GM18873 (cell line): ENCODE measurements around the gene SRGAP1.
"Not testable (repeated sequence)": the region's sequence is repeated elsewhere in the genome, so short reads cannot be mapped to it uniquely, and the experiment has no call there.

Experiments
- ATAC-seq: cut with Tn5 transposase; IDR thresholded peaks from one replicate; pipeline ENCODE4 v1.9.1; 2021; ENCODE audit warnings: mild to moderate bottlenecking, moderate library complexity, moderate number of reproducible peaks; ENCODE audit not compliant: unreplicated experiment, low FRiP score

Gene SRGAP1

DNA sequence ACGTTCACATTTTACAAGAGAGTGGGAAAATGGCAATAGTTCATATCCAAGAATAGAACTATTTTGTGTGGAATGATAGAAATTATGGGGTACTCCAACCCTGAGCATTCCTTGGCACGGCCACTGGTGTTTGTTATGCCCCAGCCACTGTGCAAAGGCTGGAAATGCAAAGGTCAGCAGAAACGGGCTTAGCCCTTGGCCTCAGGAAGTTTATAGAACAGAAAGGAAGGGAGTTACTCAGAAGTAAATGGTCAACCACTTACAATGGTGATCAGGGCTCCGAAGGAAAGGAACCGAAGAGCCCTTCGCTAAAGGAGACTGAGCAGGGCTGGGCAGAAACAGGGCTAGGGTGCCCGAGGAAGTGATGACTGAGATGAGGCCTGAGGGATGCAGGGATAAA lies 332.5 kb downstream of the SRGAP1 start:
- no peak for ATAC-seq

DNA sequence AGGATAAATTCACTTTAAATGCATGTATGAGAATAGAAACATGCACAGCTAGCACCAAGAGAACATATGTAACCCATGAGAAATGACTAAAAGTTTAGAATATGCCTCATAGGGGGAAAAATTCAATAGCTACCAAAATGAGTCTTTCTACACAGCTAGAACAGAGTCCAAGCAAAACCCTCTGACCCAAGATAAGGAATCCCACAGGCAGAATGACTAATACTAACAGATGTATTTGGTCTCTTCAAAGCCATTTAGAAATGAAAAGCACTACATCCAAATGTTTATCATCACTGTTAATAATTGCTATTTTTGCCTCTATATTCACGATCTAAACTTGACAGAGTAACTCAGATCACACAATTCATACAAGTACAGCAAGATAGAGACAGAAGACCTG lies 333.6 kb downstream of the SRGAP1 start:
- ATAC-seq, result no peak

DNA sequence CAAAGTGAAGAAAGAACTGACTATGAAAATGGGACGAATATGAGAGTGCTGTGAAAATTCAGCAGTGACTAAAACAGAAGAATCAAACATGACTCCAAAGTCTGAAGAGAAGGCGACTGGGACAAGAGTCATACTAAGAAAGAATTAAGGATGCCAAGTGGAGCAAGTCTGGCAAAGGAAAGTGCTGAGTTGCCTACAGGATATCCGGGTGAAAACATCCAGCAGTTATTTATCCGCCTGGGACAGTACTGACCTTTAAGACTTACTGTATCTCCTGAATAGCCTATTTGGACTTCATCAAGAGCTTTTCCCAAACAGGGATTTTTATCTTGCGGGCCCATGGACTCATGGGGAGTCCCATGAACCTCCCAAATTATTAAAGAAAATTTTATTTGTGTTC lies 336.5 kb downstream of the SRGAP1 start:
- ATAC-seq, result no peak

DNA sequence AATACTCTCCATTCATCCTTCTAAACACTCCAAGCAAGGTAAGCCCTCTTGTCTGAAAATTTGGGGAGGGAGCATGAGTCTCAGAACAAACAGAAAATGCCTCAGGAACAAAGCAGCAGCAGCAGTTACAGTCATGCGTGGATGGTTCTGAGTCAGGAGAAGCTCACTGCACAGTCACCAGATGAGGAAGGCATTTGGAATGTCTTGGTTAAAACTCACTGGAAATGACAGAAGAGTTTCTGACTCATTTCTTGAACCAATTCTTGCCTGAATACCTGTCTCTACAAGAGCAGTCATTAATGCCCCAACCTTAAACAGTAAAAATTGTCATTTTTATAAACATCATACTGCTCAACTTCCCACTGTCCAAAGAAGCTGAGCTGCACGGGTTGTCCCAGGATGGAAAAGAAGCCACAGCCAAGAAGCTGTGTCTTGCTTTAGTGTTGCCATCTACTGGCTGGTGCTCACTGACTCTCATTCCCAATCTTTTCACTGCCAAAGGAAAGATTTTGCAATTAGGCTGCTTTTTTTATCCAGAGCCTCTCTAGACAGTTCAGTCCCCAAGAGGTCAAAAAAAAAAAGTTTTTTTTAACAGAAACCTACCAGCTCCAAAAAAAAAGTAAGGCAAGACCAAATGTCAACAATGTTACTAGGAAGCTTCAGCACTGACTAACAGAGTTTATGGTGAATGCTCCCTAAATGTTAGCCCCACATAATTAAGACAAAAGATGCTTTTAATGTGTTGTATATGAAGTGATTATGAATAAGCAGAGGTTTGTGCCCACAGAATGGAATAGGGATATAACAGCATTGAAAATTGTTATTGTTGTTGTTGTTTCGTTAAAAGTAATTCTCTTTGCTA lies 337.2 kb downstream of the SRGAP1 start:
- ATAC-seq, result no peak

DNA sequence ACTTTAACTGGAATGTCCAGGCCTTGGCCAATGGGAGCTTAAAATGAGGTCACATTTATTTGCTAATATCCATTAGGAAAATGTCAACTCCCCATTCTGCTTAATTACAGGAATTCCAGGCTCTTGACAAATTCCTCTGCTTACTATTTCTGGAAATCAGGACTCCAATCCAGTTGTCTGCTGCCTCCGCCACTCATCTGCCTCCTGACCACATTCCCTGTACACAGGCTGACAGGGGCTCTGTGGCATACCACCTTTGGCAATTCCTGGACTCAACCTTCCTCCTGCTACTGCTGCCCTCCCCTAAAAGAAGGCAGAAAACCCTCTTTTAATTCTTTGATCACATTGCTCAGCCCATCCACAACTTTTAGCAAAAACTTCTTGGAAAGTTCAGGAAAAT lies 339.7 kb downstream of the SRGAP1 start:
- ATAC-seq, result no peak

DNA sequence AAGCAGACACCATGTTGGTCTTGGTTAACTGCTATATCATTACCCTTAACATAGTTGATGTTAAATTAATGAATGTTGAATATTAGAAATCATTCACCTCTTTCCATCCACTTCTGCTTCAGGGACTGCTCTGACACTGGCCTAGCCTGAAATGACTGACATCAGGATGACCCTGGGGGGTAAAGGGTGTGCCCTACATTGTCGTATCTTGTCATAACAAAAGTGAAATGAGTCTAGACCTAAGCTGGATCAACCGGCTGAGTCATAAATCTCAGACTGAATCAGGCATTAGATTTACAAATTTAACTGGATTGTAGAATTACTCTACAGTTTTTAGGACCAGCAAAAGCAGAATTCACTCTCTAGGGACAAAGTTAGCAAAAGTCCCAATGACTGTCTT lies 342.3 kb downstream of the SRGAP1 start:
- peak; percentile 99 for ATAC-seq

DNA sequence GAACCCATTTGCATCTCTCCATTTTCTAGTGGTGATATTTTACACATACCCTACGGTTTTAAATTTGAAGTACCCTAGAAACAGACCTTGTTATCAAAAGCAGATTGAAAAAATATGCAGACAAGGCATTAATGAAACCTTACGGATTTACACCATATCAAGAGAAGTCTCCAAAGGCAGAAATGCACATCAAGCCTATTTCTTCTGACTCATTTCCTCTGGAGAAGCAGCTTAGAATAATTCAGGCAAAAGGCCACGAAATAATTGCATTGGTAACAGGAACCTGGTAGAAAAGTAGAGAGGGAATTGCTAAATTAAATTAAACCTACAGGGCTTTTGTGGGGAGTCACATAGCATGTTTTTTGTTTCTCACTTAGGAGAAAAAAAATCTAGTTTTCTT lies 342.9 kb downstream of the SRGAP1 start:
- ATAC-seq, result no peak

DNA sequence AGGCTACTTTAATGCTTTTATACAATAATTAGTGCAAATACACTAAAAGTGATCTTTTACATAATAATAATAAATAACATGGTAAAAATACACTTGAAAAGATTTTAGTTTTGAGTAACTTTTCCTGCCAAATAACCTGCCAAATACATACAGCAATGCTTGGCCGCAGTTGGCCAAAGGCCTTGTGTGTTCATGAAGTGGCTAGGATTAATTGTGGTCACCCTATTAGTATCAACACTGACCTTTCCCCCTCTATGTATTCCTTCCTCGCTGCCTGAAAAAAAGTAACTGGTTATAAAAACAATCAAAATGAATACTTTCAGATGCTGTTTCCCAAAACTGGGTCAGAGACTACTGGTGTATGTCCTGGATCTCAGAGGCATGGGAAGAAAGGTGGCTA lies 343.3 kb downstream of the SRGAP1 start:
- ATAC-seq, result no peak

DNA sequence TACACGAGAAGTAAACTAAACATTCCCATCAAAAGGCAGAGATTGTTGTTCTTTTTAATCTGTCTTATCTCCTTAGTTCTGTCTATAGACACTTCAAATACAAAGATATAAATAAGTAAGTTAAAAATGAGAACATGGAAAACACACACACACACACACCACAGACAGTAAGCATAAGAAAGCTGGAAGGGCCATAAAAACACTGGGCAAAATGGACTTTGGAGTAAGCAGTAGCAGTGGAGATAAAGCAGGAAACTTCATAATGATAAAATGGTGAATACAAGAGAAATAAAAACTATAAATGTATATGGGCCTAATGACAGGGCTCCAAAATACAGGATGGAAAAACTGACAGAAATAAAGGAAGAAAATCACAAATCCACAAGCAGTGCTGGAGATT lies 345.0 kb downstream of the SRGAP1 start:
- no peak for ATAC-seq

DNA sequence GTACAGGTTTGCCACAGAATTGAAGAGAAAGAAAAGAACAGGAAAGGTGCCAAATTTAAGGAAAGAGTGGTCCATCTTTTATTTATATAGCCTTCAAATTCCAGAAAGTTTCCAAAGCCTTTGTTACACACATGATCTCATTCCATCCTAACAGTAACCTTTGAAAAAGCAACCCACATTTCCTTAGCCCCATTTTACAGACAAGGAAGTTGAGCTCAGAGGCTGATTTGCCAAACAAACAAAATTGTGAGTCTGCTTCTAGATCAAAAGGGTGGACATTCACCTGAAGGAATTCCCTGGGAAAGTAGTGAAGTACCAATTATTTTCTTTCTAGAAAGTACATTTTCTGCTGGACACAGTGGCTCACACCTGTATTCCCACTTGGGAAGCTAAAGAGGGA lies 345.6 kb downstream of the SRGAP1 start:
- ATAC-seq, result no peak

DNA sequence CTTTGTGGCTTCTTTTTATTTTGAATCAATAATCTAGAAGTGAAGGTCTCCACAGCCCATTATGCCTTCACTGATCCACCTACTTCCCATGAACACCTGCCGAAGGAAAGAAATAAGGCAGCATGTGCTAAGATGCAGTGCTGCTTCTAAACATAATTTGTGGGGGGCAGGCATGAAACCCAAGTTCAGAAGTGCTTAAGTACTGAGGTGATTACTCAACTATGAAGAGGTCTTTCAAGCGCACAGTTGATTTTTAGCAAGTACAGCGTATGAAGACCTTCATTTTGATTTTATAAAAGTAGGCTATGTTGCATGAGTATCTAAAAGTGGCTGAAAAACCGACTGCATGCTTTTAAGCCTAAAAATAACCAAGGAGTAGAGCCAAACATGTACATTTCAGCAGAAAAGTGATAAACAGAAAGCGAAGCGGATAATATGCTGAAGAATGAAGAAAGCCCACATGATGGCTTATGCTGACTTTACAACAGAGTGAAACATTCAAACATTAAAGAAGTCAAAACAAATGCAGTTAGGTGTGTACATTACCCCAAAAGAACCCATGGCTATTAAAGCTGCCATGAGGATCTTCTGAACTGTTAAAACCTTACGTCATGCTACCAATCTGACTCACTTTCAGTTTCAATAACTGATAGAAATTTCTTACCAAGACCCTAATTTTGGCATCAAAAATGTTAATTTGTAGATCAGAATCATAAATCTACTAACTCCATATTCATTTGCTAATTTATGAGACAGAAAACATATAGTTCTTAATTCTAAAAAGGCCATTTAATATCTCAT lies 348.3 kb downstream of the SRGAP1 start:
- ATAC-seq, result peak; percentile 92

DNA sequence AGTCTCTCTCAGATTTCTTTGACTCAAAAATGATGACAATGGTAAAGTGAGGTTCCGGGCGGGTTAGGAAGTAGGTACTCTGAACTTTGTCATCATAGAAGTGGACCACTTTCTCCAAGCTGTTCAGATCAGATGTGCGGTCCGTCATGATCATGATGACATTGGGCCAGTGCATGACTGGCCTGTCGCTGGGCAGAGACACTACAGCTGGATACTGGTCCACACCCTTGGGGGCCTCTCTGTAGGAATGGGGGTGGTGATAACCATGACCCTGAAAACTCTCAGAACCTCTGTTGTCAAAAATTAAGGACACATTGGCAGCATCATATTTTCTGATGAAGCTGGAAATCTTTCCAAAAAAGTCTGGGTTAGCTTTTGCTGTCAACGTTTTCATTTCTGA lies 349.4 kb downstream of the SRGAP1 start:
- no peak for ATAC-seq

DNA sequence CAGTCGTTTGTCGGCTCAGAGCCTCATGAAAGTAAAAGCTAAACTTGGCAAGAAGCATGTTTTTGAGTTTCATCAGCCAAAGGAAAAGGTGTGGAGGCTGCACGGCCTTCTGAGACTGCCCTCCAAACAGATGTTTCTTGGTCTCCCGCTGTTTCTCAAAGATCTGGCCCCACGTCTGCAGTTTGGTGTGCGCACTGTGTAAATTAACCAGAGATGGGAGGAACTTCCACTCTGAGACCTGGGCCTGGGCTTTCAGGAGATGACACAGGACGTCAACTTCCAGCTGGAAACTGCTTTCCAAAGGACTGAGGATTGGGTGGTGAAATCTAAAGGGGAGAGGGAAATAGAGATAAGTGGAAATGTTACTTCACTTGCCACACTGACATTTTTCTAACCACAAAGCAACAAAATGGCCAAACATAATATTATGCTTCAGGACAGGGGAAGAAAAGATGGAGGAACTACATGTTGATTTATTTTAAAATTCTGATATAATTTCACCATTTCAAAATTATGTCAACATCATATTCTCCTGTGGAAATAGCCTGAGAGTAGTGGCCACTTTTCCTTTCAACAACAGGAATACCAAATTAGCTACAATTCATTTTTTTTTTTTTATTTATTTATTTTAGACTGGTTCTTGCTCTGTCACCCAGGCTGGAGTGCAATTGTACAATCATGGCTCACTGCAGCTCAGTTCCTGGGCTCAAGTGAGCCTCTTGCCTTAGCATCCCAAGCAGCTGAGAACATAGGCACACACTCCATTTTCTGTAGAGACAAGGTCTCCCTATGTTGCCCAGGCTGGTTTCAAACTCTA lies 350.0 kb downstream of the SRGAP1 start:
- no peak for ATAC-seq

DNA sequence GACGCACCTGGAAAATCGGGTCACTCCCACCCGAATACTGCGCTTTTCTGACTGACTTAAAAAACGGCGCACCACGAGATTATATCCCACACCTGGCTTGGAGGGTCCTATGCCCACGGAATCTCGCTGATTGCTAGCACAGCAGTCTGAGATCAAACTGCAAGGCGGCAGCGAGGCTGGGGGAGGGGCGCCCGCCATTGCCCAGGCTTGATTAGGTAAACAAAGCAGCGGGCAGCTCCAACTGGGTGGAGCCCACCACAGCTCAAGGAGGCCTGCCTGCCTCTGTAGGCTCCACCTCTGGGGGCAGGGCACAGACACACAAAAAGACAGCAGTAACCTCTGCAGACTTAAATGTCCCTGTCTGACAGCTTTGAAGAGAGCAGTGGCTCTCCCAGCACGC lies 351.3 kb downstream of the SRGAP1 start:
- ATAC-seq, result not testable (repeated sequence)

DNA sequence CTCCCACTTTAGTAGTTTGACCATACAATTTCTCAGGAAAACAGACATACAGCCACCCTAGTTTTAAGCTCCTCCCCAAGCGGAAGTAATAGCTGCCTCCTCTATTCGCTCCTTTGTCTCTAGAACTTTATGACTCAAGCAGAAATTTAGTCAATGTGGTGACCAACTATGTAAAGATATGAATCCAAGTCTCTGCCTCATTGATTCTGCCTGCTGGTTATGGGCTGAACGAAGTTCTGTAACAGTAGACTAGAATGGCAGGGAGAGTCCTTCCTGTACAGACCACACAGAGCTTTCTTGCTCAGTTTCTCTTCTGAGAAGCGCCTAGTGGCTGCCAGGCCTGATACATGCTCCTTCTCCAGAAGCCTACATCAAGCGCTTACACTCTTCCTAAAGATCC lies 358.5 kb downstream of the SRGAP1 start:
- ATAC-seq, result no peak

DNA sequence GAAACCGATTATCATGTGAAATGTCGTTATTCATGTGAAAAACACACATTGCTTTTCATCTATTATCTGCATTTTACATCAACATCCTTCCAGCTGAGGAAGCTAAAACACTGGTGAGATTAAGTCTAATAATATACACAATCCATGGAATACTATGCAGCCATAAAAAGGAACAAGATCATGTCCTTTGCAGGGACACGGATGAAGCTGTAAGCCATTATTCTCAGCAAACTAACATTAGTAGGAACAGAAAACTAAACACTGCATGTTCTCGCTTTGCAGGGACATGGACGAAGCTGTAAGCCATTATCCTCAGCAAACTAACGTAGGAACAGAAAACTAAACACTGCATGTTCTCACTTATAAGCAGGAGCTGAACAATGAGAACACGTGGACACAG lies 359.3 kb downstream of the SRGAP1 start:
- no peak for ATAC-seq

DNA sequence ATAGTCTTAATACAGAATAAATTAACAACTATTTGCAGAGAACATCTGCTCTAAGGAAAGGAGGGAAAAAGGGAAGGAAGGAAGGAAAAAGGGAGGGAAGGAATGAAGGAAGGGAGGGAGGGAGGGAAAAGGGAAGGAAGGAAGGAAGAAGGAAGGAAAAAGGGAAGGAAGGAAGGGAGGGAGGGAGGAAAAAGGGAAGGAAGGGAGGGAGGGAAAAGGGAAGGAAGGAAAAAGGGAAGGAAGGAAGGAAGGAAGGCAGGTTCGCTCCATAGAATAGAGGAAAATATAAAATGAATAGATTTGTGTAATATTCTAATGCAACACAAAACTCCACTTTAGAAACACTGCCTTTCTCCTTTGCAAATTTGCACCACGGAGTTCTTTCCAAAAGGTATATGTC lies 361.0 kb downstream of the SRGAP1 start:
- no peak for ATAC-seq

DNA sequence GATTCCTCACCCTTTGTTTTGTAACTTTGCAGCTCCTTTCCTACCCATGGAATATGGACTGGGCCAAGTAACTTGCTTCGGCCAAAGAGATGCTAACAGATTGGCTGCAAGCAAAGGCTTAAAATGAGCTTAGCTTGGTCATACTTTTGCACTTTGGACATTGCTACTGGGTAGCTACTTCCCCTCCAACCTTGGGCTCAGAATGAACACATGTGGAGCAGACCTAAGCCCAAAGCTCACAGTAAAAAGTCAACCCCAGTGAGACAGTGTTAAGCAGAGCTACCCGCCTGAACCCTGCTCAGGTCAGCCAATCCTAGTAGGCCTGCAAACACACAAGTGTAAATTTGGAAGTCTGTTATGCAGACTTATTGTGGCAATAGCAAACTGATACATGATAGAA lies 363.0 kb downstream of the SRGAP1 start:
- ATAC-seq, result no peak
